Activated T-cell treated with anti-CD3 and anti-CD28 coated beads, Interleukin-2, amount 50 U/mL, for 48 hours (primary cell): ENCODE data around the gene STK38L.
A peak's percentile ranks its signal among the peaks of the same experiment; 100 is the strongest.

ENCODE experiments used
- DNase-seq, 2 experiments: peaks; one replicate each; pipeline ENCODE4 v3.0.0-alpha.2; 2020

STK38L gene

GRCh38 chr12:27330846-27331245, 86.8 kb downstream of the STK38L start:
- no peak for DNase-seq

- DNase-seq, result peak in 1 of 2 experiments; percentile 24
These were observed 87.3 kb downstream of the STK38L start for GRCh38 chr12:27331291-27331926.

GRCh38 chr12:27331927-27332324, 87.8 kb downstream of the STK38L start:
- DNase-seq, result peak; percentile 26 to 31

GRCh38 chr12:27332407-27332713, 88.3 kb downstream of the STK38L start:
- no peak for DNase-seq

- DNase-seq, result peak; percentile 62 to 66
These were observed 88.8 kb downstream of the STK38L start, which contains the start of gene BMAL2 for GRCh38 chr12:27332714-27333402. Gene BMAL2 (plus strand): TSS chr12:27332836. CDS start chr12:27333073, 237 bp downstream.

- DNase-seq, result peak in 1 of 2 experiments; percentile 65
These were observed 89.4 kb downstream of the STK38L start for GRCh38 chr12:27333403-27334009.

GRCh38 chr12:27334042-27334720, 90.1 kb downstream of the STK38L start:
- no peak for DNase-seq

GRCh38 chr12:27334721-27335082, 90.6 kb downstream of the STK38L start:
- DNase-seq, result no peak

- no peak for DNase-seq
These were observed 91.5 kb downstream of the STK38L start for GRCh38 chr12:27335364-27336281.

- DNase-seq, result no peak
These were observed 92.2 kb downstream of the STK38L start for GRCh38 chr12:27336282-27336653.

GRCh38 chr12:27337376-27337775, 93.3 kb downstream of the STK38L start:
- no peak for DNase-seq

- no peak for DNase-seq
These were observed 94.4 kb downstream of the STK38L start for GRCh38 chr12:27338473-27338872.

- DNase-seq, result no peak
These were observed 96.9 kb downstream of the STK38L start for GRCh38 chr12:27340971-27341370.

GRCh38 chr12:27342536-27342935, 98.5 kb downstream of the STK38L start:
- no peak for DNase-seq

- DNase-seq, result no peak
These were observed 99.3 kb downstream of the STK38L start for GRCh38 chr12:27343255-27344000.

GRCh38 chr12:27344246-27344645, 100.2 kb downstream of the STK38L start:
- no peak for DNase-seq

GRCh38 chr12:27344760-27345159, 100.7 kb downstream of the STK38L start:
- no peak for DNase-seq

- DNase-seq, result no peak
These were observed 101.3 kb downstream of the STK38L start for GRCh38 chr12:27345376-27345775.

- no peak for DNase-seq
These were observed 103.7 kb downstream of the STK38L start for GRCh38 chr12:27347779-27348178.

GRCh38 chr12:27351476-27351875, 107.4 kb downstream of the STK38L start:
- DNase-seq, result no peak

GRCh38 chr12:27355486-27355885, 111.4 kb downstream of the STK38L start:
- no peak for DNase-seq

GRCh38 chr12:27355979-27356378, 111.9 kb downstream of the STK38L start:
- DNase-seq, result no peak
